ENCODE data around the gene LYRM7.

LYRM7 gene

DNA sequence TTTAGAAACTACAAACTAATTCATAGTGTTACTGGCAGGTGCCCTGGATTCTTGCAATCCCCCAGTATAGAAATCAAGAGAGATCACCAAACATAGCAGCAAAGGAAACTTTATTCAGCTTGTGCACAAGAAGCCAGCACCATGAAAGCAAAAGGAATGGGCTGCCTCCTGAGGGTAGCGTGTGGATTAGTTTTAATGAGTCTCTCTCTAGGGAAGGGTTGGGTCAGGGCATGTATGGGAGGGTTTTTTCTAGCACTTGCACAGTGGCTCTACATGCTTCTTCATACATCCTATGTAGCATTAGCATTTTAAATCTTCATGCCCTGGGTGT is 38.4 kb downstream of the LYRM7 start:
- TF ChIP-seq, protein P1, sequence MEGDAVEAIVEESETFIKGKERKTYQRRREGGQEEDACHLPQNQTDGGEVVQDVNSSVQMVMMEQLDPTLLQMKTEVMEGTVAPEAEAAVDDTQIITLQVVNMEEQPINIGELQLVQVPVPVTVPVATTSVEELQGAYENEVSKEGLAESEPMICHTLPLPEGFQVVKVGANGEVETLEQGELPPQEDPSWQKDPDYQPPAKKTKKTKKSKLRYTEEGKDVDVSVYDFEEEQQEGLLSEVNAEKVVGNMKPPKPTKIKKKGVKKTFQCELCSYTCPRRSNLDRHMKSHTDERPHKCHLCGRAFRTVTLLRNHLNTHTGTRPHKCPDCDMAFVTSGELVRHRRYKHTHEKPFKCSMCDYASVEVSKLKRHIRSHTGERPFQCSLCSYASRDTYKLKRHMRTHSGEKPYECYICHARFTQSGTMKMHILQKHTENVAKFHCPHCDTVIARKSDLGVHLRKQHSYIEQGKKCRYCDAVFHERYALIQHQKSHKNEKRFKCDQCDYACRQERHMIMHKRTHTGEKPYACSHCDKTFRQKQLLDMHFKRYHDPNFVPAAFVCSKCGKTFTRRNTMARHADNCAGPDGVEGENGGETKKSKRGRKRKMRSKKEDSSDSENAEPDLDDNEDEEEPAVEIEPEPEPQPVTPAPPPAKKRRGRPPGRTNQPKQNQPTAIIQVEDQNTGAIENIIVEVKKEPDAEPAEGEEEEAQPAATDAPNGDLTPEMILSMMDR (IDR thresholded peaks at IDR 0.05; ENCODE audit: control insufficient read depth, extremely low read depth, insufficient read depth) = no peak
- H3K4me3 ChIP-seq (ENCODE audit: low read depth, low read length) = no peak overlapping the region

DNA sequence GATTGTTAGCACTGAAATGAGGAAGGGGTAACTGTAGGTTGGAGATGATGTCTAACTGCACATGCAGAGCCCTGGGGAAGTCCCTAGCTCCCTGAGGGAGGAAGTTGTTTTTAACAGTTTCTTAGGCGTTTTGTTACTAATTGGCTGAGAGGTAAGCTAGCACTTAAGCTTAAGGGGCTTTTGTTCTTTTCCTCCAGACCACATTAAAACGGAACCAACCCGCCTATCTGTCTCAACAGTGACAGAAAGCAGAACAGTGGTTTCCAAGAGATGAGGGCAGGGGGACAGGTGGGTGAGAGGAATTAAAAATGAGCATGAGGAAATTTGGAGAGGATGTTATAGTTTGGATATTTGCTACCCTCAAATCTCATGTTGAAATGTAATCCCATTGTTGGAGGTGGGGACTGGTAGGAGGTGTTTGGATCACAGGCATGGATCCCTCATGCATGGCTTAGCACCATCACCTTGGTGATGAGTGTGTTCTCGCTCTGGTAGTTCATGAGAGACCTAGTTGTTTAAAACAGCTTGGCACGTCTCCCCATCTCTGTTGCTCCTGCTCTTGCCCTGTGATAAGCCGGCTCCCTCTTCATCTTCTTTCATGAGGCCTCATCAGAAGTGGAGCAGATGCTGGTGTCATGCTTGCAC is 38.9 kb downstream of the LYRM7 start:
- H3K4me3 ChIP-seq (ENCODE audit: low read depth, low read length) = no peak overlapping the region
- TF ChIP-seq, protein P1 (IDR thresholded peaks at IDR 0.05; ENCODE audit: control insufficient read depth, extremely low read depth, insufficient read depth) = no peak
- no peak for DNase-seq (ENCODE audit: low read depth)

More for the DNA sequence above, 38.4 kb downstream of the LYRM7 start:
- no peak for DNase-seq (ENCODE audit: low read depth)

DNA sequence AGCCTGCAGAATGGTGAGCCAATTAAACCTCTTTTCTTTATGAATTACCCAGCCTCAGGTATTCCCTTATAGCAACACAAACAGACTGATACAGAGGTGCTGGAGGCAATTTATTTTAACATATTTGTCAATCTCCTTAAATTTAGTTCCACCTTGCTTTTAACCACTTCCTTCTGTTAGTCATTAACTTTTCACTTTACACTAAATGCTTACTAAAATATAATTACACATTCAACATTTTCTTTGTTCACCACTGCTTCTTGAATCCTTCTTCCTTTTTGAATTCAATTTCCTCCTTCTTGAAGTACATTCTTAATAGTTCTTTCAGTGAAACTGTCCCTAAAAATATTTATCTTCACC is 39.4 kb downstream of the LYRM7 start:
- TF ChIP-seq, protein P1 (IDR thresholded peaks at IDR 0.05; ENCODE audit: control insufficient read depth, extremely low read depth, insufficient read depth) = no peak
- DNase-seq (ENCODE audit: low read depth) = no peak
- no peak overlapping the region for H3K4me3 ChIP-seq (ENCODE audit: low read depth, low read length)

DNA sequence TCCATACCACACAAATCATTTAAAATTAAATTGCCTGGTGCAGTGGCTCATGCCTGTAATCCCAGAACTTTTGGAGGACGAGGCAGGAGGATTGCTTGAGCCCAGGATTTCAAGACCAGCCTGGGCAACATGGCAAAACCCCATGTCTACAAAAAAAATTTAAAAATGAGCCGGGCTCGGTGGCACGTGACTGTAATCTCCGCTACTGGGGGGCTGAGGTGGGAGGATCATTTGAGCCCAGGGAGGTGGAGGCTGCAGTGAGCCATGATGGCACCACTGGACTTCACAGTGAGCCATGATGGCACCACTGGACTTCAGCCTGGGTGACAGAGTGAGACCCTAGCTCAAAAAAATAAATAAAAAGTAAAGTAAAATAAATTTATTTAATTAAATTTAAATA is 40.9 kb downstream of the LYRM7 start:
- no peak for DNase-seq (ENCODE audit: low read depth)
- TF ChIP-seq, protein P1 (IDR thresholded peaks at IDR 0.05; ENCODE audit: control insufficient read depth, extremely low read depth, insufficient read depth) = no peak
- H3K4me3 ChIP-seq (ENCODE audit: low read depth, low read length) = no peak overlapping the region

DNA sequence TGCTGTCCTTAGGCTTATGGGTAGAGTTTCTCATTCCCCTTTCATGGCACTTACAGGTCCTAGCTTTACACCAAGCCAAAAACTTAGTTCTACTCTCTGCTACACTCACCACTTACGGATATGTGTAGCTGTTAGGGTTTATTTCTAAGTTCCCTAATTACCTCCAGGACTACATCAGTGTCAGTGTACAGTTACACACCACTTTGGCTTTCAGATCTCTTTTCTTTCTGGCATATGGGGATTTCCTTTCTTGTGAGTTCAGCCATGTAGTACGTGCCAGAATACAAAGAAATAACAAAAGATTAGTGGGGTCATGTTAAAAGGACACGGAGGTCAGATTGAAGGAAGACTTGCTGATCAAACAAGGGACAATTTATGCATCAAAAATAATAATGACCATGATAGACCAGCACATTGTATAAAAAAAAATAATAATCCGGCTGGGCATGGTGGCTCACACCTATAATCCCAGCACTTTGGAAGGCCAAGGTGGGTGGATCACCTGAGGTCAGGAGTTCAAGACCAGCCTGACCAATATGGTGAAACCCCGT is 41.8 kb downstream of the LYRM7 start:
- DNase-seq (ENCODE audit: low read depth) = no peak
- no peak overlapping the region for H3K4me3 ChIP-seq (ENCODE audit: low read depth, low read length)
- TF ChIP-seq, protein P1 (IDR thresholded peaks at IDR 0.05; ENCODE audit: control insufficient read depth, extremely low read depth, insufficient read depth) = no peak

DNA sequence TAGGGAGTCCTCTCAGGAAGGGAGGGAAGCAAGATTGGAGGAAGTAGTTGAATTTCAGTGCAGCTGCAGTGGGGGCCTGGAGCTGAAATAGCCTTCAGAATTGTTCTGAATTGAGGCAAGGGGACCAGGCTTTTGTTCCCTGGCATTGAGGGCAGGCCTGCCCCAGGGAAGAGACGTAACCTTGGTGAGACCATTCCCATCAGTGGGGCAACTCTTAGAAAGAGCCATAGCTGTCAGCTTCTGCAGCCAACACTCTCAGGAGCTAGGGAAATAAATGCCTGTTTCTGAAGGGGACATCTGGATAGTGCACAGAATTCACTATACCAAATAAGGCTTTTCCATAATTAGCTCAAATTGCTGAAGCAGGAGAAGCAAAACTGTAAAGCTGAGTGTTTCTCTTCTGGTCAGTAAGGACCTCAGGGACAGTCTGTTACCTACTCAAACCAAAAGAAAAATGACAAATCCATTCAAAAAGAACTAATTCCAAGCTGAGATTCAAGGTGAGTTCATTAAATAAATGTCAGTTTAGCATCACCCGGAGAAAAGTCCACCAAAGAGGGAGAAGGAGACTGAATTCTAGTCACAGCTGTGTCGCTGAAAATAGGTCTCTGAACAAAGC is 44.0 kb downstream of the LYRM7 start:
- DNase-seq (ENCODE audit: low read depth) = no peak
- H3K4me3 ChIP-seq (ENCODE audit: low read depth, low read length) = no peak overlapping the region
- TF ChIP-seq, protein P1 (IDR thresholded peaks at IDR 0.05; ENCODE audit: control insufficient read depth, extremely low read depth, insufficient read depth) = no peak

DNA sequence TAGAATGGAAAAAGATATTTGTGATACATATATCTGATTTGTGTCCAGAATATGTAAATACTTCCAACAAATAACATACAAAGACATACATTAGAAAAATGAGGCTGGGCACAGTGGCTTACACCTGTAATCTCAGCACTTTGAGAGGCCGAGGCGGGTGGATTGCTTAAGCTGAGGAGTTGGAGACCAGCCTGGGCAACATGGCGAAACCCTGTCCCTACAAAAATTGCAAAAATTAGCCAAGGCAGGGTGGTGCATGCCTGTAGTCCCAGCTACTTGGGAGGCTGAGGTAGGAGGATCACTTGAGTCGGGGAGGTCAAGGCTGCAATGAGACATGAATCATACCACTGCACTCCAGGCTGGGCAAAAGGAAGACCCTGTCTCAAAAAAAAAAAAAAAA is 47.0 kb downstream of the LYRM7 start:
- H3K4me3 ChIP-seq (ENCODE audit: low read depth, low read length) = no peak overlapping the region
- TF ChIP-seq, protein P1 (IDR thresholded peaks at IDR 0.05; ENCODE audit: control insufficient read depth, extremely low read depth, insufficient read depth) = no peak
- no peak for DNase-seq (ENCODE audit: low read depth)

Measured in LNCaP clone FGC (cell line).